ENCODE results near the gene FADD. TPM values are rescaled to one million over a fixed set of nuclear protein-coding genes. Genes with fewer than 3 reads are reported as not detected.

Gene FADD
- total and polyA plus RNA-seq, 8 donors, result 4.0 to 20.4 (median 16.5) TPM

DNA sequence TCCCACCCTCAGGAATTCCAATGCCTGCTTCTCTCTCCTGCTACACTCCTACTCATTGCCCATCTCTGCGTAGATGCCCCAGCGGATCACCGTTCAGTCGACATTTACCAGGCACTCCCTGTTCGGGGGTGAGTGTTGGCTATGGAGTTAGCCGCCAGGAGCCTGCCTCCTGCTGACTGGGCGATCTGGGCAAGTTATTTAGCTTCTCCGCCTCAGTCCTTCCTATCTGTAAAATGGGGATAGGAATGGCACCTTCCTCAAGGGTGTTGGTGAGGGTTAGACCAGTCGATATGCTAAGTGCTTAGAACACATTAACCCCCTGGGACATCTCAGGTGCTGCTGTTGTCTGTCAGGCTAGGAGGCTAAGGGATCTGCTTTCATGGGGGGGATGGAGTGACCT lies 30.9 kb downstream of the FADD start:
- no peaks in the 10 kb centered on the region for H3K9me3 ChIP-seq
- no peak overlapping the region for H3K27ac ChIP-seq
- H3K36me3 ChIP-seq, result no peaks in the 10 kb centered on the region
- H3K4me3 ChIP-seq, result no peak overlapping the region
- no peaks in the 10 kb centered on the region for H3K27me3 ChIP-seq
- intact Hi-C loops (cut with DNase I; ENCODE audit: low total_unique reads), result no loop called here
- TF ChIP-seq POLR2A (IDR thresholded peaks at IDR 0.05) (no peak), POLR2AphosphoS5 (IDR thresholded peaks at IDR 0.05) (no peak), EP300 (IDR thresholded peaks at IDR 0.05) (no peak)
- TF ChIP-seq, protein P1, sequence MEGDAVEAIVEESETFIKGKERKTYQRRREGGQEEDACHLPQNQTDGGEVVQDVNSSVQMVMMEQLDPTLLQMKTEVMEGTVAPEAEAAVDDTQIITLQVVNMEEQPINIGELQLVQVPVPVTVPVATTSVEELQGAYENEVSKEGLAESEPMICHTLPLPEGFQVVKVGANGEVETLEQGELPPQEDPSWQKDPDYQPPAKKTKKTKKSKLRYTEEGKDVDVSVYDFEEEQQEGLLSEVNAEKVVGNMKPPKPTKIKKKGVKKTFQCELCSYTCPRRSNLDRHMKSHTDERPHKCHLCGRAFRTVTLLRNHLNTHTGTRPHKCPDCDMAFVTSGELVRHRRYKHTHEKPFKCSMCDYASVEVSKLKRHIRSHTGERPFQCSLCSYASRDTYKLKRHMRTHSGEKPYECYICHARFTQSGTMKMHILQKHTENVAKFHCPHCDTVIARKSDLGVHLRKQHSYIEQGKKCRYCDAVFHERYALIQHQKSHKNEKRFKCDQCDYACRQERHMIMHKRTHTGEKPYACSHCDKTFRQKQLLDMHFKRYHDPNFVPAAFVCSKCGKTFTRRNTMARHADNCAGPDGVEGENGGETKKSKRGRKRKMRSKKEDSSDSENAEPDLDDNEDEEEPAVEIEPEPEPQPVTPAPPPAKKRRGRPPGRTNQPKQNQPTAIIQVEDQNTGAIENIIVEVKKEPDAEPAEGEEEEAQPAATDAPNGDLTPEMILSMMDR (IDR thresholded peaks at IDR 0.05), result no peak
- 92 to 96% (median 93%) methylated on average over 8 to 9 of the region's 9 CpGs for WGBS, 5 donors
- DNase-seq, result no peak
- no peaks in the 10 kb centered on the region for H3K4me1 ChIP-seq

DNA sequence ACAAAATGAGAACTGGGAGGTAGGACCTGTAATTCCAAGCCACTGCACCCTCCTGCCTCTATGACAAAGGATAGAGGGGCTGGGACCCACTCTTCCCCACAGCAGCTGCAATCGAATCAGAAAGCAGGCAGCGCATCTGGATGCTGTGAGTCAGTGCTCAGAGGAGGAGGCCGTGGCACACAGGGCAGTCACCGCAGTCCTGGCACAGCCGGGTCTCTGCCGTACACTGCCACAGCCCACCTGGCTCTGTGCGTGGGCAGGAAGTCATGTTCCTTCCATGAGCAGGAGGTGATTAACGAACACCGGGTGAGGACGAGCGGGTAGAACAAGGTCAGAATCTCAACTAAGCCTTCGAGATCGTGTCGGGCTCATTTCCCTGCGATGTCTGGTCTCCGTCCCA lies 37.2 kb downstream of the FADD start:
- no peak overlapping the region for H3K4me3 ChIP-seq
- no peak for DNase-seq
- 72 to 74% (median 73%) methylated on average over 16 of the region's 16 CpGs for WGBS, 5 donors
- H3K9me3 ChIP-seq, result no peaks in the 10 kb centered on the region
- H3K36me3 ChIP-seq, result no peaks in the 10 kb centered on the region
- intact Hi-C loops (cut with DNase I; ENCODE audit: low total_unique reads), result no loop called here
- no peak for TF ChIP-seq EP300 (IDR thresholded peaks at IDR 0.05)
- TF ChIP-seq POLR2A (IDR thresholded peaks at IDR 0.05), result no peak
- TF ChIP-seq, protein P1 (IDR thresholded peaks at IDR 0.05), result no peak
- H3K4me1 ChIP-seq, result no peaks in the 10 kb centered on the region
- H3K27me3 ChIP-seq, result peaks cover 0 to 16% (median 0%) of the 10 kb centered on the region in 3 donors
- H3K27ac ChIP-seq, result no peak overlapping the region

DNA sequence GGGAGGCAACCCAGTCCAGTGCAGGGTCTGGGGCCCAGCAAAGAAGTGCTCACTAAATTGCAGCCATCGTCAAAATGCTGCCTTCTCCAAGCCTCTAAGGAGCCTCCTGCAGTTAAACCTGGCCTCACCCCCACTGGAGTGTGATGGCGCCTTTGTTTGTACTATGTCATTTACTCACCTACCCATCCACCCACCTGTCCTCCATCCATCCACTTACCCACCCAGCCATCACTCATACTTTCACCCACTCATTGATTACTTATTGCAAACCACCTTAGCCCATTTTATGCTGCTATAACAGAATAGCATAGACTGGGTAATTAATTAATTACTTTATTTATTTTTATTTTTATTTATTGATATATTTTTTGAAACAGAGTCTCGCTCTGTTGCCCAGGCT lies 38.6 kb downstream of the FADD start:
- TF ChIP-seq POLR2AphosphoS5 (IDR thresholded peaks at IDR 0.05), result no peak
- TF ChIP-seq, protein P1 (IDR thresholded peaks at IDR 0.05), result no peak
- TF ChIP-seq POLR2A (IDR thresholded peaks at IDR 0.05), result no peak
- TF ChIP-seq EP300 (IDR thresholded peaks at IDR 0.05), result no peak
- Histone ChIP-seq H3K4me3 (no peak overlapping the region), H3K27me3 (peaks cover 0 to 22% (median 0%) of the 10 kb centered on the region in 3 donors), H3K36me3 (no peaks in the 10 kb centered on the region), H3K4me1 (no peaks in the 10 kb centered on the region), H3K27ac (no peak overlapping the region), H3K9me3 (no peaks in the 10 kb centered on the region)
- no peak for DNase-seq
- intact Hi-C loops (cut with DNase I; ENCODE audit: low total_unique reads), result no loop called here
- WGBS, 5 donors, result 72 to 86% (median 78%) methylated on average over 3 of the region's 3 CpGs

DNA sequence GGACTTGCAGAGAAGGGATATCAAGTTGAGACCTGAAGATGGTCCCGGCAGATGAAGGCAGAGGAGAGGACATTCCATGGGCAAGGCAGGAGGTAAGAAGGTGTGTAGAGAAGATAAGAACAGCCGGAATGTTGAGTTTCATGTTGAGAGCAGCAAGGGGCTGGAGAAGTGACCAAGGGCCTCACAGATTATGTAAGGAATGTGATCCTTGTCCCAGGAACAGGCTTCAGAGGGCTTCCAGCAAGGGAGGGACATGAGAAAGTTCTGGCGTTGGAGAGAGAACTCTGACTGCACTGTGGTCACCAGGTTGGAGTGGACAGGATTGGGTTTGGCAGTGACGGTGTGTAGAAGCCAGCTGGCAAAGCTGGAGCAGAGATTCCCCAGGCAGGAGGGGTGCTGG lies 39.8 kb downstream of the FADD start:
- Histone ChIP-seq H3K4me3 (no peak overlapping the region), H3K27me3 (peaks cover 0 to 22% (median 0%) of the 10 kb centered on the region in 3 donors), H3K9me3 (no peaks in the 10 kb centered on the region), H3K4me1 (no peaks in the 10 kb centered on the region), H3K36me3 (no peaks in the 10 kb centered on the region), H3K27ac (no peak overlapping the region)
- no peak for DNase-seq
- intact Hi-C loops (cut with DNase I; ENCODE audit: low total_unique reads), result no loop called here
- WGBS, 5 donors, result 52 to 64% (median 61%) methylated on average over 4 of the region's 4 CpGs
- TF ChIP-seq POLR2A (IDR thresholded peaks at IDR 0.05) (no peak), POLR2AphosphoS5 (IDR thresholded peaks at IDR 0.05) (no peak), EP300 (IDR thresholded peaks at IDR 0.05) (no peak)
- TF ChIP-seq, protein P1 (IDR thresholded peaks at IDR 0.05), result no peak
